ENCODE measurements around the gene NUDT3. TPM values are rescaled to one million over a fixed set of nuclear protein-coding genes. Genes with fewer than 3 reads are reported as not detected.

The NUDT3 gene
- total RNA-seq, 1 donor from 2014 or later, result 16.7 TPM

DNA sequence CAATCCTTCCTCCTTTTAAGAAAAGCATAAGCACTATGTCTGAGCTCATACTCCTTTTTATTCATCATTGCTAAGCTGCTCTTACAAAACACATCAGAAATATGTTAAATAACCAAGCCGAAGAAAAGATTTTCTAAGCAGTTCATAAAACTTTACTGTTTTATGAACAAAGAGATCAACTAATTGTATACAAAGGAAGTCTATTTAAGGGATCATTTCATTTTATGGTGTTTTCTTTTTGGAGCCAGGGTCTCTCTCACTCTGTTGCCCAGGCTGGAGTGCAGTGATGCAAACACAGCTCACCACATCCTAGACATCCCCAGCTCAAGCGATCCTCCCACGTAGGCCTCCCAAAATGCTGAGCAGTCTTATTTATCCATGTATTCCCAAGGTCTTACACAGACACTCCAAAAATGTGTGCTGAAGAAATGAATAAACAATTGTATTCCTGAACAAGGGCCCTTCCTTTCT, 9.3 kb downstream of the NUDT3 start:
- Histone ChIP-seq H2AFZ (ENCODE audit: low read depth, low read length) (no peak overlapping the region), H3K4me2 (ENCODE audit: low read length) (no peak overlapping the region), H3K9ac (ENCODE audit: low read length) (no peak overlapping the region), H3K4me1 (ENCODE audit: insufficient read depth, low read length) (peaks cover 5% of the 10 kb centered on the region), H4K20me1 (ENCODE audit: insufficient read depth, low read length) (peaks cover 80% of the 10 kb centered on the region), H3K79me2 (ENCODE audit: insufficient read depth, low read length) (peaks cover 100% of the 10 kb centered on the region), H3K27me3 (ENCODE audit: insufficient read depth, low read length) (no peaks in the 10 kb centered on the region), H3K4me3 (ENCODE audit: insufficient read depth, low read depth, low read length) (no peak overlapping the region), H3K9me3 (ENCODE audit: insufficient read depth, low read depth, low read length) (no peaks in the 10 kb centered on the region), H3K36me3 (ENCODE audit: insufficient read depth, low read length) (no peaks in the 10 kb centered on the region), H3K27ac (ENCODE audit: low read depth, low read length) (peak overlapping the region; percentile 6)
- no peaks in the 10 kb centered on the region for H3K9me3 Mint-ChIP-seq (ENCODE audit: unreplicated experiment)
- FAIRE-seq, result no peak
- peak; percentile 70 for DNase-seq (ENCODE audit: low read depth)
- TF ChIP-seq, protein P1, sequence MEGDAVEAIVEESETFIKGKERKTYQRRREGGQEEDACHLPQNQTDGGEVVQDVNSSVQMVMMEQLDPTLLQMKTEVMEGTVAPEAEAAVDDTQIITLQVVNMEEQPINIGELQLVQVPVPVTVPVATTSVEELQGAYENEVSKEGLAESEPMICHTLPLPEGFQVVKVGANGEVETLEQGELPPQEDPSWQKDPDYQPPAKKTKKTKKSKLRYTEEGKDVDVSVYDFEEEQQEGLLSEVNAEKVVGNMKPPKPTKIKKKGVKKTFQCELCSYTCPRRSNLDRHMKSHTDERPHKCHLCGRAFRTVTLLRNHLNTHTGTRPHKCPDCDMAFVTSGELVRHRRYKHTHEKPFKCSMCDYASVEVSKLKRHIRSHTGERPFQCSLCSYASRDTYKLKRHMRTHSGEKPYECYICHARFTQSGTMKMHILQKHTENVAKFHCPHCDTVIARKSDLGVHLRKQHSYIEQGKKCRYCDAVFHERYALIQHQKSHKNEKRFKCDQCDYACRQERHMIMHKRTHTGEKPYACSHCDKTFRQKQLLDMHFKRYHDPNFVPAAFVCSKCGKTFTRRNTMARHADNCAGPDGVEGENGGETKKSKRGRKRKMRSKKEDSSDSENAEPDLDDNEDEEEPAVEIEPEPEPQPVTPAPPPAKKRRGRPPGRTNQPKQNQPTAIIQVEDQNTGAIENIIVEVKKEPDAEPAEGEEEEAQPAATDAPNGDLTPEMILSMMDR (IDR thresholded peaks at IDR 0.05; ENCODE audit: insufficient read depth, low read depth, low read length), result no peak
- TF ChIP-seq EZH2 (IDR thresholded peaks at IDR 0.05; ENCODE audit: insufficient read depth, low read length), result no peak
- H3K4me3 Mint-ChIP-seq (ENCODE audit: unreplicated experiment), result no peak overlapping the region
- H3K27ac Mint-ChIP-seq (ENCODE audit: unreplicated experiment), result no peak overlapping the region
- no peaks in the 10 kb centered on the region for H3K27me3 Mint-ChIP-seq (ENCODE audit: low read depth, unreplicated experiment)
- H3K4me1 Mint-ChIP-seq (ENCODE audit: low read depth, unreplicated experiment), result peaks cover 27% of the 10 kb centered on the region
- H3K36me3 Mint-ChIP-seq (ENCODE audit: low read depth, unreplicated experiment), result peaks cover 4% of the 10 kb centered on the region

DNA sequence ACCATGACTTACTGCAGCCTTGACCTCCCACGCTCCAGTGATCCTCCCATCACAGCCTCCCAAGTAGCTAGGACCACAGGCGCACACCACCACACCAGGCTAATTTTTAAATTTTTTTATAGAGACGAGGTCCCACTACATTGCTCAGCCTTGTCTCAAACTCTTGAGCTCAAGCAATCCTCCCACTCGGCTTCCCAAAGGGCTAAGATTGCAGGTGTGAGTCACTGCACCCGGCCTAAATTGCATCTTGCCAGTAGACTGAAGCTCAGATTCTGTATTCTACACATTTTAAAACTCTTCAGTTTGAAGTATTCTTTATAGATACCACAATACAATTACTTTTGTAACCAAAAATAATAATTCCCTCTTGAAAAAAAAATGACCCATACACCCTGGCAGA, 11.4 kb downstream of the NUDT3 start:
- Histone ChIP-seq H4K20me1 (ENCODE audit: insufficient read depth, low read length) (peaks cover 84% of the 10 kb centered on the region), H3K4me1 (ENCODE audit: insufficient read depth, low read length) (peaks cover 5% of the 10 kb centered on the region), H3K27ac (ENCODE audit: low read depth, low read length) (no peak overlapping the region), H3K4me2 (ENCODE audit: low read length) (no peak overlapping the region), H2AFZ (ENCODE audit: low read depth, low read length) (no peak overlapping the region), H3K9me3 (ENCODE audit: insufficient read depth, low read depth, low read length) (no peaks in the 10 kb centered on the region), H3K27me3 (ENCODE audit: insufficient read depth, low read length) (no peaks in the 10 kb centered on the region), H3K9ac (ENCODE audit: low read length) (no peak overlapping the region), H3K4me3 (ENCODE audit: insufficient read depth, low read depth, low read length) (no peak overlapping the region), H3K36me3 (ENCODE audit: insufficient read depth, low read length) (no peaks in the 10 kb centered on the region), H3K79me2 (ENCODE audit: insufficient read depth, low read length) (peaks cover 100% of the 10 kb centered on the region)
- Mint-ChIP-seq H3K27me3 (ENCODE audit: low read depth, unreplicated experiment) (no peaks in the 10 kb centered on the region), H3K36me3 (ENCODE audit: low read depth, unreplicated experiment) (peaks cover 4% of the 10 kb centered on the region), H3K27ac (ENCODE audit: unreplicated experiment) (no peak overlapping the region), H3K4me1 (ENCODE audit: low read depth, unreplicated experiment) (peaks cover 28% of the 10 kb centered on the region), H3K4me3 (ENCODE audit: unreplicated experiment) (peak overlapping the region; percentile 9), H3K9me3 (ENCODE audit: unreplicated experiment) (no peaks in the 10 kb centered on the region)
- DNase-seq (ENCODE audit: low read depth) (peak; percentile 41), FAIRE-seq (no peak)
- TF ChIP-seq, protein P1 (IDR thresholded peaks at IDR 0.05; ENCODE audit: insufficient read depth, low read depth, low read length), result no peak
- TF ChIP-seq EZH2 (IDR thresholded peaks at IDR 0.05; ENCODE audit: insufficient read depth, low read length), result no peak

DNA sequence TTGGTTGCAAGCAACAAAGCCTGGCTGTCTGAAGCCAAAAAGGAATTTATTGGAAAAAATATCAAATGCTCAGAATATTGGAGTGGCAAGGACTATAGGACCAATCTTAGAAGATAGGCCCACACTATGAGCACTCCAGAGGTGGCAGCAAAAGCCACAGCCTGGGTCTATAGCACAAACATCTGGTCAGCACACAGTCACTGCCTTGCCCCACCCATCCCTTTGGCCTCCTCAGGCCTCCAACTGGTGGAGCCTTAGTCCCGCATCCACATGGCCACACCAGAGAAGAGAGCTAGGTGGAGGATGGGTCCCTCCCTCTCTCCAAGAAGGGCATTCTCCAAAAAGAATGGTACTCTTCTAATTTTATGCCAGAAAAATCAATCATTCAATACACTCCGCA, 14.0 kb downstream of the NUDT3 start:
- no peaks in the 10 kb centered on the region for H3K27me3 ChIP-seq (ENCODE audit: insufficient read depth, low read length)
- Mint-ChIP-seq H3K9me3 (ENCODE audit: unreplicated experiment) (no peaks in the 10 kb centered on the region), H3K4me1 (ENCODE audit: low read depth, unreplicated experiment) (peaks cover 18% of the 10 kb centered on the region), H3K27ac (ENCODE audit: unreplicated experiment) (peak overlapping the region; percentile 14), H3K27me3 (ENCODE audit: low read depth, unreplicated experiment) (no peaks in the 10 kb centered on the region), H3K36me3 (ENCODE audit: low read depth, unreplicated experiment) (peaks cover 4% of the 10 kb centered on the region), H3K4me3 (ENCODE audit: unreplicated experiment) (no peak overlapping the region)
- H3K4me2 ChIP-seq (ENCODE audit: low read length), result no peak overlapping the region
- no peak overlapping the region for H3K4me3 ChIP-seq (ENCODE audit: insufficient read depth, low read depth, low read length)
- FAIRE-seq (no peak), DNase-seq (ENCODE audit: low read depth) (no peak)
- H3K27ac ChIP-seq (ENCODE audit: low read depth, low read length), result no peak overlapping the region
- peaks cover 98% of the 10 kb centered on the region for H3K79me2 ChIP-seq (ENCODE audit: insufficient read depth, low read length)
- TF ChIP-seq, protein P1 (IDR thresholded peaks at IDR 0.05; ENCODE audit: insufficient read depth, low read depth, low read length), result no peak
- no peak for TF ChIP-seq EZH2 (IDR thresholded peaks at IDR 0.05; ENCODE audit: insufficient read depth, low read length)
- no peaks in the 10 kb centered on the region for H3K9me3 ChIP-seq (ENCODE audit: insufficient read depth, low read depth, low read length)
- H3K4me1 ChIP-seq (ENCODE audit: insufficient read depth, low read length), result peaks cover 5% of the 10 kb centered on the region
- no peak overlapping the region for H3K9ac ChIP-seq (ENCODE audit: low read length)
- peaks cover 80% of the 10 kb centered on the region for H4K20me1 ChIP-seq (ENCODE audit: insufficient read depth, low read length)
- H3K36me3 ChIP-seq (ENCODE audit: insufficient read depth, low read length), result no peaks in the 10 kb centered on the region
- H2AFZ ChIP-seq (ENCODE audit: low read depth, low read length), result no peak overlapping the region

All from astrocyte (in vitro differentiated cells and primary cell).